K562 (cell line): Measurements from ENCODE around the gene RAP2C. TPM values are rescaled to one million over a fixed set of nuclear protein-coding genes. Genes with fewer than 3 reads are reported as not detected.

Source experiments
- ASH1L ChIP-seq: fragments of 450-650 bp; IDR thresholded peaks from 2 replicates; pipeline ENCODE4 v1.6.1; 2018; ENCODE audit warnings: borderline replicate concordance, mild to moderate bottlenecking, low read depth; ENCODE audit not compliant: partially characterized antibody
- KDM5B ChIP-seq: fragments of 200-600 bp; sonication (generic); IDR thresholded peaks from 2 replicates; pipeline ENCODE4 v1.6.1; 2012; ENCODE audit warnings: low read depth, mild to moderate bottlenecking, moderate library complexity, low read length, control low read depth, inconsistent platforms; ENCODE audit not compliant: insufficient replicate concordance
- MEIS2 ChIP-seq: fragments of 450-650 bp; IDR thresholded peaks from 2 replicates; pipeline ENCODE4 v1.6.1; 2014; ENCODE audit warnings: mild to moderate bottlenecking; ENCODE audit not compliant: partially characterized antibody
- POLR3A ChIP-seq: IDR thresholded peaks from 2 replicates; pipeline ENCODE4 v1.6.1; 2011; ENCODE audit warnings: borderline replicate concordance, mild to moderate bottlenecking, moderate library complexity; ENCODE audit not compliant: insufficient read length, insufficient read depth; ENCODE audit errors: extremely low read depth
- PRMT5 ChIP-seq: sonication (generic); formaldehyde crosslinking; IDR thresholded peaks from 2 replicates; pipeline ENCODE4 v1.5.0; 2020; ENCODE audit warnings: missing genetic modification reagents
- RBM34 ChIP-seq: fragments of 200-400 bp; formaldehyde crosslinking; IDR thresholded peaks from 2 replicates; pipeline ENCODE4 v1.6.1; 2018; ENCODE audit warnings: low read length, borderline replicate concordance; ENCODE audit not compliant: insufficient read depth
- ZFX ChIP-seq: sonication (generic); formaldehyde crosslinking; IDR thresholded peaks from 2 replicates; pipeline ENCODE4 v1.8.0; 2022; ENCODE audit warnings: mild to moderate bottlenecking, missing genetic modification reagents, moderate library complexity
- polyA plus RNA-seq, 8 experiments: library from polyadenylated mRNA; depleted of rRNA in 4 of 8; stranded (reverse) in 5 of 8; unstranded in 3 of 8; fragments of >200 nt; fragmentation: Nextera tagmentation in 2 of 8; fragmentation: Illumina TruSeq in 1 of 8; extraction: Ambion mirVana in 2 of 8; extraction: Trizol in 1 of 8; gene quantifications; 2 replicates each; pipeline versions ENCODE4 v1.2.1 to v1.2.3, GENCODE V29; 2011 to 2014; ENCODE audit warnings: inconsistent platforms in 1 of 8, missing spikeins in 1 of 8
- total RNA-seq, 7 experiments: library from RNA; depleted of rRNA in 6 of 7; stranded (reverse); fragments of >200 nt in 6 of 7; fragmentation: Illumina TruSeq in 2 of 7; extraction: Trizol in 2 of 7; gene quantifications; 2 replicates each; pipeline versions ENCODE4 v1.2.1 to v1.2.3, GENCODE V29; 2011 to 2021; ENCODE audit warnings: low replicate concordance in 1 of 7
- TF ChIP-seq, protein P1 (sequence below): sonication (generic); formaldehyde crosslinking; IDR thresholded peaks from 2 replicates; pipeline ENCODE4 v1.8.1; 2023; ENCODE audit warnings: mild to moderate bottlenecking, missing genetic modification reagents
- TF ChIP-seq, protein P2 (sequence below): fragments of 450-650 bp; IDR thresholded peaks from 2 replicates; pipeline ENCODE4 v1.6.1; 2016; ENCODE audit warnings: mild to moderate bottlenecking, moderate library complexity
- TF ChIP-seq, protein P3 (sequence below): fragments of 450-650 bp; formaldehyde crosslinking; IDR thresholded peaks from 2 replicates; pipeline ENCODE4 v1.4.0; 2022; ENCODE audit warnings: missing genetic modification characterization
- TF ChIP-seq, protein P4 (sequence below), 2 experiments: fragments of 450-650 bp; conservative IDR thresholded peaks; 2 replicates each; pipeline ENCODE4 v1.6.1; 2017; ENCODE audit warnings: mild to moderate bottlenecking in 2 of 2, moderate library complexity in 2 of 2

The RAP2C gene
- total and polyA plus RNA-seq, 9 of the 15 experiments (the other 6 are each of a cell fraction or from before 2014, with no cell fraction given): 7.8 to 28.6 (median 18.6) TPM

DNA sequence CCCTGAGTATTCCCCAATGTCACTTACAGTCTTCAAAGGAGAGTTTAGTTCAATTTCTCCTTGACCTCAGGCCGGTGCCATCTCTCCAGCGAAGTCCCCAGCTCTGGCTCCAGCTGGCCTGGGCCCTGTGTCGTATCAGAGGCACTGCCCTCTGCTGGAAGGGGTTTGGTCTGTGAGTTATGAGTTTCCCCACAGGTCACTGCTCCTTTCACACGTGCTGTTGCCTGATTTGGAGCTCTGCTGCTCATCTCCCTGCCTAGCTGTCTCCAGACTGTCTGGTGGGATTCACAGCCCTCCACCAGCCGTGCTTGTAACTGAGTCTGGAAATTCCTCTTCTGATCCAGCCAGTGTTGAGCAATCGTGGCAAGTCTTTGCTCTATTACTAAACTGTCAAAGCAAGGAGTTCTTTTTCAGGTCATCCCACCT is at the start of gene RAP2C (continued):
- TF ChIP-seq, protein P1, sequence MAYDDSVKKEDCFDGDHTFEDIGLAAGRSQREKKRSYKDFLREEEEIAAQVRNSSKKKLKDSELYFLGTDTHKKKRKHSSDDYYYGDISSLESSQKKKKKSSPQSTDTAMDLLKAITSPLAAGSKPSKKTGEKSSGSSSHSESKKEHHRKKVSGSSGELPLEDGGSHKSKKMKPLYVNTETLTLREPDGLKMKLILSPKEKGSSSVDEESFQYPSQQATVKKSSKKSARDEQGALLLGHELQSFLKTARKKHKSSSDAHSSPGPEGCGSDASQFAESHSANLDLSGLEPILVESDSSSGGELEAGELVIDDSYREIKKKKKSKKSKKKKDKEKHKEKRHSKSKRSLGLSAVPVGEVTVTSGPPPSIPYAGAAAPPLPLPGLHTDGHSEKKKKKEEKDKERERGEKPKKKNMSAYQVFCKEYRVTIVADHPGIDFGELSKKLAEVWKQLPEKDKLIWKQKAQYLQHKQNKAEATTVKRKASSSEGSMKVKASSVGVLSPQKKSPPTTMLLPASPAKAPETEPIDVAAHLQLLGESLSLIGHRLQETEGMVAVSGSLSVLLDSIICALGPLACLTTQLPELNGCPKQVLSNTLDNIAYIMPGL: no peak
- TF ChIP-seq, protein P2, sequence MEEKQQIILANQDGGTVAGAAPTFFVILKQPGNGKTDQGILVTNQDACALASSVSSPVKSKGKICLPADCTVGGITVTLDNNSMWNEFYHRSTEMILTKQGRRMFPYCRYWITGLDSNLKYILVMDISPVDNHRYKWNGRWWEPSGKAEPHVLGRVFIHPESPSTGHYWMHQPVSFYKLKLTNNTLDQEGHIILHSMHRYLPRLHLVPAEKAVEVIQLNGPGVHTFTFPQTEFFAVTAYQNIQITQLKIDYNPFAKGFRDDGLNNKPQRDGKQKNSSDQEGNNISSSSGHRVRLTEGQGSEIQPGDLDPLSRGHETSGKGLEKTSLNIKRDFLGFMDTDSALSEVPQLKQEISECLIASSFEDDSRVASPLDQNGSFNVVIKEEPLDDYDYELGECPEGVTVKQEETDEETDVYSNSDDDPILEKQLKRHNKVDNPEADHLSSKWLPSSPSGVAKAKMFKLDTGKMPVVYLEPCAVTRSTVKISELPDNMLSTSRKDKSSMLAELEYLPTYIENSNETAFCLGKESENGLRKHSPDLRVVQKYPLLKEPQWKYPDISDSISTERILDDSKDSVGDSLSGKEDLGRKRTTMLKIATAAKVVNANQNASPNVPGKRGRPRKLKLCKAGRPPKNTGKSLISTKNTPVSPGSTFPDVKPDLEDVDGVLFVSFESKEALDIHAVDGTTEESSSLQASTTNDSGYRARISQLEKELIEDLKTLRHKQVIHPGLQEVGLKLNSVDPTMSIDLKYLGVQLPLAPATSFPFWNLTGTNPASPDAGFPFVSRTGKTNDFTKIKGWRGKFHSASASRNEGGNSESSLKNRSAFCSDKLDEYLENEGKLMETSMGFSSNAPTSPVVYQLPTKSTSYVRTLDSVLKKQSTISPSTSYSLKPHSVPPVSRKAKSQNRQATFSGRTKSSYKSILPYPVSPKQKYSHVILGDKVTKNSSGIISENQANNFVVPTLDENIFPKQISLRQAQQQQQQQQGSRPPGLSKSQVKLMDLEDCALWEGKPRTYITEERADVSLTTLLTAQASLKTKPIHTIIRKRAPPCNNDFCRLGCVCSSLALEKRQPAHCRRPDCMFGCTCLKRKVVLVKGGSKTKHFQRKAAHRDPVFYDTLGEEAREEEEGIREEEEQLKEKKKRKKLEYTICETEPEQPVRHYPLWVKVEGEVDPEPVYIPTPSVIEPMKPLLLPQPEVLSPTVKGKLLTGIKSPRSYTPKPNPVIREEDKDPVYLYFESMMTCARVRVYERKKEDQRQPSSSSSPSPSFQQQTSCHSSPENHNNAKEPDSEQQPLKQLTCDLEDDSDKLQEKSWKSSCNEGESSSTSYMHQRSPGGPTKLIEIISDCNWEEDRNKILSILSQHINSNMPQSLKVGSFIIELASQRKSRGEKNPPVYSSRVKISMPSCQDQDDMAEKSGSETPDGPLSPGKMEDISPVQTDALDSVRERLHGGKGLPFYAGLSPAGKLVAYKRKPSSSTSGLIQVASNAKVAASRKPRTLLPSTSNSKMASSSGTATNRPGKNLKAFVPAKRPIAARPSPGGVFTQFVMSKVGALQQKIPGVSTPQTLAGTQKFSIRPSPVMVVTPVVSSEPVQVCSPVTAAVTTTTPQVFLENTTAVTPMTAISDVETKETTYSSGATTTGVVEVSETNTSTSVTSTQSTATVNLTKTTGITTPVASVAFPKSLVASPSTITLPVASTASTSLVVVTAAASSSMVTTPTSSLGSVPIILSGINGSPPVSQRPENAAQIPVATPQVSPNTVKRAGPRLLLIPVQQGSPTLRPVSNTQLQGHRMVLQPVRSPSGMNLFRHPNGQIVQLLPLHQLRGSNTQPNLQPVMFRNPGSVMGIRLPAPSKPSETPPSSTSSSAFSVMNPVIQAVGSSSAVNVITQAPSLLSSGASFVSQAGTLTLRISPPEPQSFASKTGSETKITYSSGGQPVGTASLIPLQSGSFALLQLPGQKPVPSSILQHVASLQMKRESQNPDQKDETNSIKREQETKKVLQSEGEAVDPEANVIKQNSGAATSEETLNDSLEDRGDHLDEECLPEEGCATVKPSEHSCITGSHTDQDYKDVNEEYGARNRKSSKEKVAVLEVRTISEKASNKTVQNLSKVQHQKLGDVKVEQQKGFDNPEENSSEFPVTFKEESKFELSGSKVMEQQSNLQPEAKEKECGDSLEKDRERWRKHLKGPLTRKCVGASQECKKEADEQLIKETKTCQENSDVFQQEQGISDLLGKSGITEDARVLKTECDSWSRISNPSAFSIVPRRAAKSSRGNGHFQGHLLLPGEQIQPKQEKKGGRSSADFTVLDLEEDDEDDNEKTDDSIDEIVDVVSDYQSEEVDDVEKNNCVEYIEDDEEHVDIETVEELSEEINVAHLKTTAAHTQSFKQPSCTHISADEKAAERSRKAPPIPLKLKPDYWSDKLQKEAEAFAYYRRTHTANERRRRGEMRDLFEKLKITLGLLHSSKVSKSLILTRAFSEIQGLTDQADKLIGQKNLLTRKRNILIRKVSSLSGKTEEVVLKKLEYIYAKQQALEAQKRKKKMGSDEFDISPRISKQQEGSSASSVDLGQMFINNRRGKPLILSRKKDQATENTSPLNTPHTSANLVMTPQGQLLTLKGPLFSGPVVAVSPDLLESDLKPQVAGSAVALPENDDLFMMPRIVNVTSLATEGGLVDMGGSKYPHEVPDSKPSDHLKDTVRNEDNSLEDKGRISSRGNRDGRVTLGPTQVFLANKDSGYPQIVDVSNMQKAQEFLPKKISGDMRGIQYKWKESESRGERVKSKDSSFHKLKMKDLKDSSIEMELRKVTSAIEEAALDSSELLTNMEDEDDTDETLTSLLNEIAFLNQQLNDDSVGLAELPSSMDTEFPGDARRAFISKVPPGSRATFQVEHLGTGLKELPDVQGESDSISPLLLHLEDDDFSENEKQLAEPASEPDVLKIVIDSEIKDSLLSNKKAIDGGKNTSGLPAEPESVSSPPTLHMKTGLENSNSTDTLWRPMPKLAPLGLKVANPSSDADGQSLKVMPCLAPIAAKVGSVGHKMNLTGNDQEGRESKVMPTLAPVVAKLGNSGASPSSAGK: peak; percentile 54; the same call in 1 of the 2 replicates
- TF ChIP-seq POLR3A (no peak), PRMT5 (CRISPR knock-in tag) (no peak), ZFX (peak; percentile 54; the same call in 1 of the 2 replicates), MEIS2 (peak; percentile 34), ASH1L (no peak), KDM5B (no peak), RBM34 (no peak)
- TF ChIP-seq, protein P3, sequence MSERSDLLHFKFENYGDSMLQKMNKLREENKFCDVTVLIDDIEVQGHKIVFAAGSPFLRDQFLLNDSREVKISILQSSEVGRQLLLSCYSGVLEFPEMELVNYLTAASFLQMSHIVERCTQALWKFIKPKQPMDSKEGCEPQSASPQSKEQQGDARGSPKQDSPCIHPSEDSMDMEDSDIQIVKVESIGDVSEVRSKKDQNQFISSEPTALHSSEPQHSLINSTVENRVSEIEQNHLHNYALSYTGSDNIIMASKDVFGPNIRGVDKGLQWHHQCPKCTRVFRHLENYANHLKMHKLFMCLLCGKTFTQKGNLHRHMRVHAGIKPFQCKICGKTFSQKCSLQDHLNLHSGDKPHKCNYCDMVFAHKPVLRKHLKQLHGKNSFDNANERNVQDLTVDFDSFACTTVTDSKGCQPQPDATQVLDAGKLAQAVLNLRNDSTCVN (CRISPR knock-in tag): no peak
- TF ChIP-seq, protein P4, sequence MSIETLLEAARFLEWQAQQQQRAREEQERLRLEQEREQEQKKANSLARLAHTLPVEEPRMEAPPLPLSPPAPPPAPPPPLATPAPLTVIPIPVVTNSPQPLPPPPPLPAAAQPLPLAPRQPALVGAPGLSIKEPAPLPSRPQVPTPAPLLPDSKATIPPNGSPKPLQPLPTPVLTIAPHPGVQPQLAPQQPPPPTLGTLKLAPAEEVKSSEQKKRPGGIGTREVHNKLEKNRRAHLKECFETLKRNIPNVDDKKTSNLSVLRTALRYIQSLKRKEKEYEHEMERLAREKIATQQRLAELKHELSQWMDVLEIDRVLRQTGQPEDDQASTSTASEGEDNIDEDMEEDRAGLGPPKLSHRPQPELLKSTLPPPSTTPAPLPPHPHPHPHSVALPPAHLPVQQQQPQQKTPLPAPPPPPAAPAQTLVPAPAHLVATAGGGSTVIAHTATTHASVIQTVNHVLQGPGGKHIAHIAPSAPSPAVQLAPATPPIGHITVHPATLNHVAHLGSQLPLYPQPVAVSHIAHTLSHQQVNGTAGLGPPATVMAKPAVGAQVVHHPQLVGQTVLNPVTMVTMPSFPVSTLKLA (conservative IDR thresholded peaks at IDR 0.05): peak; percentile 38 to 57; a peak in 3 of 4 replicates
